GM12892 (cell line): ENCODE measurements around the gene RPS6KA2.

Experiments
- POLR2A ChIP-seq: IDR thresholded peaks from 2 replicates; pipeline ENCODE4 v1.6.1; 2011; ENCODE audit warnings: low read depth, low read length, control low read depth
- POLR2AphosphoS5 ChIP-seq: IDR thresholded peaks from 2 replicates; pipeline ENCODE4 v1.6.1; 2011; ENCODE audit warnings: low read depth, low read length, control low read depth
- TAF1 ChIP-seq: IDR thresholded peaks from 2 replicates; pipeline ENCODE4 v1.6.1; 2011; ENCODE audit warnings: low read depth, mild to moderate bottlenecking, control low read depth, low read length, borderline replicate concordance

GRCh38 chr6:166648846-166649245 is 21.8 kb upstream of the RPS6KA2 start:
- TF ChIP-seq TAF1, result no peak
- no peak for TF ChIP-seq POLR2A
- no peak for TF ChIP-seq POLR2AphosphoS5
